Neural crest cell (in vitro differentiated cells): ENCODE results near the gene CEP131. TPM values are rescaled to one million over a fixed set of nuclear protein-coding genes. Genes with fewer than 3 reads are reported as not detected.

Experiments
- DNase-seq: peaks from one replicate; pipeline ENCODE4 v3.0.0; 2021; ENCODE audit warnings: low read depth, mixed read lengths, low spot score
- H3K27ac Mint-ChIP-seq: one replicate; pipeline ENCODE4 v1.8.0; 2021; ENCODE audit warnings: mild to moderate bottlenecking, mixed read lengths; ENCODE audit not compliant: unreplicated experiment
- H3K27me3 Mint-ChIP-seq: 2 replicates; pipeline ENCODE4 v1.8.0; 2021; ENCODE audit warnings: low read depth, mild to moderate bottlenecking, mixed read lengths
- H3K36me3 Mint-ChIP-seq: 2 replicates; pipeline ENCODE4 v1.8.0; 2021; ENCODE audit warnings: low read depth, mild to moderate bottlenecking, mixed read lengths
- H3K4me1 Mint-ChIP-seq: 2 replicates; pipeline ENCODE4 v1.8.0; 2021; ENCODE audit warnings: mixed read lengths
- H3K4me3 Mint-ChIP-seq: one replicate; pipeline ENCODE4 v1.8.0; 2021; ENCODE audit warnings: mild to moderate bottlenecking, mixed read lengths
- H3K9me3 Mint-ChIP-seq: 2 replicates; pipeline ENCODE4 v1.8.0; 2021; ENCODE audit warnings: mixed read lengths
- CTCF ChIP-seq: fragments of 200-600 bp; sonication (generic); conservative IDR thresholded peaks from 2 replicates; pipeline ENCODE4 v1.5.0; 2021; ENCODE audit warnings: antibody characterized with exemption, mild to moderate bottlenecking
- long read RNA-seq: library from polyadenylated mRNA; unstranded; transcript quantifications from one replicate; pipeline ENCODE4 v2.0.0, GENCODE V29; 2020
- total RNA-seq: library from RNA; stranded (reverse); gene quantifications from 2 replicates; pipeline ENCODE4 v1.2.1, GENCODE V29; 2021

CEP131 gene
- 40.7 and 42.5 TPM in 2 replicates for total RNA-seq
- long read RNA-seq, partial matches to known transcripts = 3 of 5 reads
- long read RNA-seq, other reads (novel, unspliced or antisense) = 2 of 5 reads

DNA sequence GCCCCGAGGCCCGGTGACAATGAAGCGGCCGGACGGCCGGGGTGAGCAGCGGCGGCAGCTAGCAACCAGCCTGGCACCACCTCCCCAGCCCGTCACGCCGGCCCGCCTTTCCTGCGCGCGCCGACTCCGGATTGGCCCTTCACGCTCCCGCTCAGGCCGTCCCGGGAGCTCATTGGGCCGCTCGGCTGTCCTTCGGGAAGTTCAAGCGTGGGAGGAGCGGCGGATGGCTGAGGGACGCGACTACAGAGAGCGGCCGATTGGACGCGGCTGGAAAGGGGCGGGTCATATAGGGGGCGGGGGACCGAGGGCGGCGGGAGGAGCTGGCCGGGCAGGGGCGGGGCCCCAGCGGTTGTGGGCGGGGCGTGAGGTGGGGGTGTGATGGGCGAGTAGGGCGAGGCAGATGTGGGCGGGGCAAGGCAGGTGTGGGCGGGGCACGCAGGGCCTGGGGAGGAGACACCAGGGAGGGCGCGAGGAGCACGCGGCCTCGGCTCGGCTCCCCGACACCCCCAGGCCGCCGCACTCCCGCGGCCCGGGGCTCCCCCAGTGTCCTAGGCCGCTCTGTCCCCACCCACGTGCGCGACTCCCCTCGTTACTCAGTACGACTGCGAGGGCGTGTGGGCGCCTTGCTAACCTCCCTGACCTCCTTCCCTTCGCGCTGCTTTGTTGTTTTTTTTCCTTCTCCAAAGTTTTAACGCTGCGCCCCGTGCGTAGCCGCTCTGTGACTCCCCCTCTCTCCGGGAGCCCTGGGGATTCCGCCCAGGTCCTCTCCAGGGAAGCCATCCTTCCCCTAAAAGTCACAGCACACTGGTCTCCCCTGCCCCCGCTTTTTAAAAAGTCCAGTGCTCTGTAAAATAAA lies at the start of gene CEP131:
Gene CEP131, minus strand, starts transcription at position 60 of the 856 bp plus-strand sequence. CDS start 2,909 bp downstream, outside the sequence.
- peaks cover 18% of the 10 kb centered on the region for H3K4me1 Mint-ChIP-seq
- H3K27me3 Mint-ChIP-seq = peaks cover 2% of the 10 kb centered on the region
- no peak for TF ChIP-seq CTCF
- H3K36me3 Mint-ChIP-seq = peaks cover 2% of the 10 kb centered on the region
- H3K27ac Mint-ChIP-seq = no peak within 1 kb of the TSS
- peak within 1 kb of the TSS; percentile 88 for H3K4me3 Mint-ChIP-seq
- DNase-seq = peak; percentile 99
- no peaks in the 10 kb centered on the region for H3K9me3 Mint-ChIP-seq

- Mint-ChIP-seq H3K4me3 (no peak overlapping the region), H3K36me3 (peaks cover 21% of the 10 kb centered on the region), H3K4me1 (peaks cover 16% of the 10 kb centered on the region), H3K27ac (peak overlapping the region; percentile 57), H3K9me3 (no peaks in the 10 kb centered on the region), H3K27me3 (no peaks in the 10 kb centered on the region)
- no peak for TF ChIP-seq CTCF
- DNase-seq = no peak
These were observed 48.5 kb upstream of the CEP131 start for GRCh38 chr17:81271226-81271625.

DNA sequence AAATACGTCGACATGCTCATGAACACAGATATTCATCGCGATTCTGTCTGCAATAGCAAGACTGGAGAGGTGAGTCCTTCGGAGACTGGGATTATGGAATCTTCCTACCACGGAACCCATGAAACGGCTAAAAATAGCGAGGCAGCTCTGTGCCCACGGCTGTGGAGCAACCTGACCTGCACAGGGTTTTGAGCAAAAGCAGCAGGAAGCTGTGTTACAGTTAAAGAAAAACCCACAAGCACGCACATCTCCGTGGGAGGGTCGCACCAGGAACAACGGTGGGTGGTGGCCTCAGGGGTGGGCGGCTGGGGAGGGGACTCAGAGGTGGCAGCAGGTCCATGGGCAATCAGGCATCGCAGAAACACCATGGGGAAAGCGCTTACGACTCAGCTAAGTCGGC lies 47.5 kb upstream of the CEP131 start:
- no peaks in the 10 kb centered on the region for H3K27me3 Mint-ChIP-seq
- H3K4me3 Mint-ChIP-seq = no peak overlapping the region
- H3K9me3 Mint-ChIP-seq = no peaks in the 10 kb centered on the region
- DNase-seq = no peak
- H3K27ac Mint-ChIP-seq = no peak overlapping the region
- peaks cover 19% of the 10 kb centered on the region for H3K4me1 Mint-ChIP-seq
- H3K36me3 Mint-ChIP-seq = peaks cover 20% of the 10 kb centered on the region
- no peak for TF ChIP-seq CTCF

GRCh38 chr17:81267390-81268067 lies 44.8 kb upstream of the CEP131 start:
- no peak overlapping the region for H3K4me3 Mint-ChIP-seq
- TF ChIP-seq CTCF = no peak
- H3K36me3 Mint-ChIP-seq = peaks cover 15% of the 10 kb centered on the region
- H3K27ac Mint-ChIP-seq = peak overlapping the region; percentile 4
- peaks cover 19% of the 10 kb centered on the region for H3K4me1 Mint-ChIP-seq
- no peak for DNase-seq
- H3K27me3 Mint-ChIP-seq = no peaks in the 10 kb centered on the region
- H3K9me3 Mint-ChIP-seq = no peaks in the 10 kb centered on the region

DNA sequence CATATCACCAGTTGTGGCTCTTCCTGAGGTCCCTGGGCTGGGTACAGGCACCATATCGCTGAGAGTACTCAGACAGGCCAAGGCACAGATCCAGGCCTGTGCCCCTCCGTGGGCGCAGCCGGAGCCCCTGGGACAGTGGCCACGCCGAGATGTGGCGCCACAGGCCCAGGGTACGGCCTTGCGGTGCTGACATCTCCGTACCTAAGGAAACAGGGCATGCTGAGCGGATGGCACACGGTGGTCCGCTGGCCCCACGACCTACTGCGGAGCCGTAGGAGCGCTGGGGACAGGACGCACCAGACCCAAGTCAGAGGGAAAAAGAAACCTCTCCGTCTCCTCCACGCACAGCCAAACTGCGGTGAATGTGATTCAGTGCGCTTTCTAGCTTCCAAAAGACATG lies 42.8 kb upstream of the CEP131 start:
- Mint-ChIP-seq H3K9me3 (no peaks in the 10 kb centered on the region), H3K36me3 (peaks cover 15% of the 10 kb centered on the region), H3K4me3 (no peak overlapping the region), H3K27me3 (no peaks in the 10 kb centered on the region), H3K4me1 (peaks cover 19% of the 10 kb centered on the region), H3K27ac (no peak overlapping the region)
- no peak for TF ChIP-seq CTCF
- no peak for DNase-seq
